ENCODE measurements around the gene SYTL3. TPM values are rescaled to one million over a fixed set of nuclear protein-coding genes. Genes with fewer than 3 reads are reported as not detected.
"Not testable (repeated sequence)": the region's sequence is repeated elsewhere in the genome, so short reads cannot be mapped to it uniquely, and the experiment has no call there.

SYTL3 gene
- polyA plus RNA-seq, 1 experiment = 1.7 TPM

GRCh38 chr6:158669145-158670035 is 19.5 kb downstream of the SYTL3 start:
- no peaks in the 10 kb centered on the region for H3K36me3 ChIP-seq (ENCODE audit: control insufficient read depth, insufficient read depth, low read length)
- H3K27me3 ChIP-seq (ENCODE audit: control insufficient read depth, insufficient read depth, low read length) = no peaks in the 10 kb centered on the region
- DNase-seq (ENCODE audit: low read depth) = no peak
- ChIA-PET CTCF (interaction anchor here (0.9 kb wide), 1 partner anchor 22 kb away, joined by 5 read pairs; no protein-coding TSS in a partner anchor), POLR2A (no interaction called here)
- no peak for TF ChIP-seq CTCF (IDR thresholded peaks at IDR 0.05; ENCODE audit: insufficient read depth, low read depth, low read length)
- no peak overlapping the region for H3K4me3 ChIP-seq (ENCODE audit: low read depth, low read length)

GRCh38 chr6:158672119-158672518 is 22.3 kb downstream of the SYTL3 start:
- H3K36me3 ChIP-seq (ENCODE audit: control insufficient read depth, insufficient read depth, low read length); POLR2A ChIA-PET; H3K4me3 ChIP-seq (ENCODE audit: low read depth, low read length); H3K27me3 ChIP-seq (ENCODE audit: control insufficient read depth, insufficient read depth, low read length); DNase-seq (ENCODE audit: low read depth): not testable (repeated sequence)
- CTCF ChIA-PET = interaction anchor here (0.7 to 2.6 kb wide), 3 partner anchors 11 to 451 kb away, joined by 3 to 12 read pairs (median 3); no protein-coding TSS in a partner anchor

- TF ChIP-seq CTCF (IDR thresholded peaks at IDR 0.05; ENCODE audit: insufficient read depth, low read depth, low read length) = no peak
- no peaks in the 10 kb centered on the region for H3K27me3 ChIP-seq (ENCODE audit: control insufficient read depth, insufficient read depth, low read length)
- H3K36me3 ChIP-seq (ENCODE audit: control insufficient read depth, insufficient read depth, low read length) = no peaks in the 10 kb centered on the region
- DNase-seq (ENCODE audit: low read depth) = no peak
- H3K4me3 ChIP-seq (ENCODE audit: low read depth, low read length) = no peak overlapping the region
- ChIA-PET CTCF (interaction anchor here (1.2 to 2.6 kb wide), 2 partner anchors 13 to 452 kb away, joined by 3 to 12 read pairs; no protein-coding TSS in a partner anchor), POLR2A (interaction anchor here (0.7 kb wide), 1 partner anchor 25 kb away, joined by 4 read pairs; no protein-coding TSS in a partner anchor)
Observed at GRCh38 chr6:158672726-158673125, 22.9 kb downstream of the SYTL3 start.

- TF ChIP-seq CTCF (IDR thresholded peaks at IDR 0.05; ENCODE audit: insufficient read depth, low read depth, low read length) = no peak
Observed at GRCh38 chr6:158674342-158675131, 24.7 kb downstream of the SYTL3 start.

GRCh38 chr6:158677094-158677493 is 27.2 kb downstream of the SYTL3 start:
- CTCF ChIA-PET = interaction anchor here (1.1 kb wide), 1 partner anchor 14 kb away, joined by 4 read pairs; no protein-coding TSS in a partner anchor

More at GRCh38 chr6:158674342-158675131, 24.7 kb downstream of the SYTL3 start:
- DNase-seq (ENCODE audit: low read depth) = no peak
- Histone ChIP-seq H3K27me3 (ENCODE audit: control insufficient read depth, insufficient read depth, low read length) (no peaks in the 10 kb centered on the region), H3K4me3 (ENCODE audit: low read depth, low read length) (no peak overlapping the region), H3K36me3 (ENCODE audit: control insufficient read depth, insufficient read depth, low read length) (no peaks in the 10 kb centered on the region)
- ChIA-PET POLR2A (no interaction called here), CTCF (interaction anchor here (0.6 to 2.6 kb wide), 3 partner anchors 15 to 482 kb away, joined by 3 to 12 read pairs (median 8); no protein-coding TSS in a partner anchor)

More at GRCh38 chr6:158677094-158677493, 27.2 kb downstream of the SYTL3 start:
- POLR2A ChIA-PET; H3K36me3 ChIP-seq (ENCODE audit: control insufficient read depth, insufficient read depth, low read length); H3K4me3 ChIP-seq (ENCODE audit: low read depth, low read length); H3K27me3 ChIP-seq (ENCODE audit: control insufficient read depth, insufficient read depth, low read length); DNase-seq (ENCODE audit: low read depth): not testable (repeated sequence)
